ENCODE measurements around the gene LMNTD2. TPM values are rescaled to one million over a fixed set of nuclear protein-coding genes. Genes with fewer than 3 reads are reported as not detected.

LMNTD2 gene
- total RNA-seq, 1 donor from 2014 or later = 4.2 TPM

DNA sequence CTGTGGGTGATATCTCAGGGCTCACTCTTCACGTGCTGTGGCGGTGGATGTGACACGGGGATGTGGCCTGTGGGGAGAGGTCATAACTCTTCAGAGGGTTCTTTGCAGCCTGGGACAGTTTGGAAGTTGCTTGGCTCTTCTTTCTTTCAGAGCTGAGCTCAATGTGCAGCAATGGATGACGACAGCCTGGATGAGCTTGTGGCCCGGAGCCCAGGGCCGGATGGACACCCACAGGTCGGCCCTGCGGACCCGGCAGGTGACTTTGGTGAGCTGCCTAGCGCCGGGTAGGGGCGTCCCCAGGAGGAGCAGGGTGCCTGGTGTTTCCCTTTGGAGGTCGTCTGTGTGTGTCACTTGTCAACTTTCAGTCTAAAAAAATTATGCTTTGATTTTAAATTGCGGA lies 20.8 kb upstream of the LMNTD2 start:
- H3K36me3 Mint-ChIP-seq (ENCODE audit: low read depth, unreplicated experiment) = peaks cover 5% of the 10 kb centered on the region
- TF ChIP-seq, protein P1, sequence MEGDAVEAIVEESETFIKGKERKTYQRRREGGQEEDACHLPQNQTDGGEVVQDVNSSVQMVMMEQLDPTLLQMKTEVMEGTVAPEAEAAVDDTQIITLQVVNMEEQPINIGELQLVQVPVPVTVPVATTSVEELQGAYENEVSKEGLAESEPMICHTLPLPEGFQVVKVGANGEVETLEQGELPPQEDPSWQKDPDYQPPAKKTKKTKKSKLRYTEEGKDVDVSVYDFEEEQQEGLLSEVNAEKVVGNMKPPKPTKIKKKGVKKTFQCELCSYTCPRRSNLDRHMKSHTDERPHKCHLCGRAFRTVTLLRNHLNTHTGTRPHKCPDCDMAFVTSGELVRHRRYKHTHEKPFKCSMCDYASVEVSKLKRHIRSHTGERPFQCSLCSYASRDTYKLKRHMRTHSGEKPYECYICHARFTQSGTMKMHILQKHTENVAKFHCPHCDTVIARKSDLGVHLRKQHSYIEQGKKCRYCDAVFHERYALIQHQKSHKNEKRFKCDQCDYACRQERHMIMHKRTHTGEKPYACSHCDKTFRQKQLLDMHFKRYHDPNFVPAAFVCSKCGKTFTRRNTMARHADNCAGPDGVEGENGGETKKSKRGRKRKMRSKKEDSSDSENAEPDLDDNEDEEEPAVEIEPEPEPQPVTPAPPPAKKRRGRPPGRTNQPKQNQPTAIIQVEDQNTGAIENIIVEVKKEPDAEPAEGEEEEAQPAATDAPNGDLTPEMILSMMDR (IDR thresholded peaks at IDR 0.05; ENCODE audit: unreplicated experiment) = no peak
- DNase-seq (ENCODE audit: low spot score) = no peak
- peaks cover 5% of the 10 kb centered on the region for H3K27me3 Mint-ChIP-seq (ENCODE audit: unreplicated experiment)
- H3K9me3 Mint-ChIP-seq (ENCODE audit: unreplicated experiment) = no peaks in the 10 kb centered on the region
- no peak overlapping the region for H3K4me3 Mint-ChIP-seq (ENCODE audit: unreplicated experiment)
- H3K27ac Mint-ChIP-seq (ENCODE audit: unreplicated experiment) = peak overlapping the region; percentile 32
- H3K4me1 Mint-ChIP-seq (ENCODE audit: unreplicated experiment) = peaks cover 15% of the 10 kb centered on the region

DNA sequence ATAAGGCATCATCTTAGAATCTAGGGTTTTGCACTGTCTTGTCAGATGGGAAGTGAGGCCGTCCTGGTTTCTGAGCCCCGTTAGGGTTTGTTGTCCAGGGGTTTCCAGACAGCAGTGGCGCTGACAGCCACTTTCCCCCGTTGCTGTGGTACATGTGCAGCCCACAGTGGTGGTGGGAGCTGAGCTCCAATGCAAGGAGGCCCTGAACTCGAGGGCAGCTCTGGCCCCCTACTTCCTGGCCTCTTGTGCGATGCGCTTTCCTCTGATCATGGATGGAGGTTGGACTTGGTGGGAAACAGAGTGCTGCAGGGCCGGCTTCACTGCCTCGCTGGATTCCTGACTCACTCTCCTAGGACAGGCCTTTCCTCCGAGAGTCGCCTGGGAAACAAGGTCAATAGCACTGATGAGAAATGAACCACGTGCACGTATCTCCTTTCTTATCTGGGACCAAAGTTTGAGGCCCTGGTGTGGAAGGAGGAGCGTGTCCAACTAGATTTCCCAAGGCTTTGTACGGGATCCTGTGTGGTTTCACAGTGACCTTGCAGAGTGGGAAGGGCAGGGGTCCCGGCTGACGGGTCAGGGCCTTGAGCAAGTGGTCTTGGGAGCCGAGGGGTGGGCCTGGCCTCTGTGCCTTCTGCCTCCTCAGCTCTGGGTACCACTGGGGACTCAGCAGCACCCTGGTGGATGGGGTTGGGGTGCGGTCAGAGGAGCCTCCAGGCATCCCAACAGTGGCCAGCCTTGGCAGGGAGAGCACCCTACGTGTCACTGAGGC lies 19.5 kb upstream of the LMNTD2 start:
- H3K27me3 Mint-ChIP-seq (ENCODE audit: unreplicated experiment) = peaks cover 5% of the 10 kb centered on the region
- peaks cover 18% of the 10 kb centered on the region for H3K4me1 Mint-ChIP-seq (ENCODE audit: unreplicated experiment)
- no peak overlapping the region for H3K27ac Mint-ChIP-seq (ENCODE audit: unreplicated experiment)
- peaks cover 4% of the 10 kb centered on the region for H3K36me3 Mint-ChIP-seq (ENCODE audit: low read depth, unreplicated experiment)
- no peaks in the 10 kb centered on the region for H3K9me3 Mint-ChIP-seq (ENCODE audit: unreplicated experiment)
- H3K4me3 Mint-ChIP-seq (ENCODE audit: unreplicated experiment) = no peak overlapping the region
- TF ChIP-seq, protein P1 (IDR thresholded peaks at IDR 0.05; ENCODE audit: unreplicated experiment) = no peak
- no peak for DNase-seq (ENCODE audit: low spot score)

- H3K9me3 Mint-ChIP-seq (ENCODE audit: unreplicated experiment) = no peaks in the 10 kb centered on the region
- TF ChIP-seq, protein P1 (IDR thresholded peaks at IDR 0.05; ENCODE audit: unreplicated experiment) = no peak
- no peak overlapping the region for H3K4me3 Mint-ChIP-seq (ENCODE audit: unreplicated experiment)
- peak overlapping the region; percentile 42 for H3K27ac Mint-ChIP-seq (ENCODE audit: unreplicated experiment)
- H3K4me1 Mint-ChIP-seq (ENCODE audit: unreplicated experiment) = peaks cover 21% of the 10 kb centered on the region
- peaks cover 12% of the 10 kb centered on the region for H3K27me3 Mint-ChIP-seq (ENCODE audit: unreplicated experiment)
- no peak for DNase-seq (ENCODE audit: low spot score)
- H3K36me3 Mint-ChIP-seq (ENCODE audit: low read depth, unreplicated experiment) = peaks cover 7% of the 10 kb centered on the region
Observed at GRCh38 chr11:578276-579035, 17.9 kb upstream of the LMNTD2 start.

DNA sequence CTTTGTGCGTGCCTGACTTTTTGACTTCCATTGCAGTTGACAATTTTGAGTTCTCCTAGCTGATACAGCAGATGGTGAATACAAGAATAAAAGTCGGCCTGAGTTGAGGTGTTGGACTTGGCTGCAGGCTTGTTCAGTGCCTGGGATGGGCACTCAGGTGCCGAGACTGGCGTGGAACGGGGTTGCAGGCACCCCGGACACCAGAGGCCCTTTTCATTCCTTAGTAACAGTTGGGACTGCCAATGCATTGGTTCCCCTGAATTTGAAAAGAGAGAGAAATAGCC lies 17.0 kb upstream of the LMNTD2 start:
- H3K27ac Mint-ChIP-seq (ENCODE audit: unreplicated experiment) = peak overlapping the region; percentile 88
- no peaks in the 10 kb centered on the region for H3K9me3 Mint-ChIP-seq (ENCODE audit: unreplicated experiment)
- peaks cover 7% of the 10 kb centered on the region for H3K36me3 Mint-ChIP-seq (ENCODE audit: low read depth, unreplicated experiment)
- peaks cover 13% of the 10 kb centered on the region for H3K27me3 Mint-ChIP-seq (ENCODE audit: unreplicated experiment)
- H3K4me1 Mint-ChIP-seq (ENCODE audit: unreplicated experiment) = peaks cover 21% of the 10 kb centered on the region
- no peak for DNase-seq (ENCODE audit: low spot score)
- TF ChIP-seq, protein P1 (IDR thresholded peaks at IDR 0.05; ENCODE audit: unreplicated experiment) = no peak
- peak overlapping the region; percentile 97 for H3K4me3 Mint-ChIP-seq (ENCODE audit: unreplicated experiment)

All from endothelial cell (in vitro differentiated cells).